ELF-1 (cell line): ENCODE results near the gene KPTN.
"Not testable (repeated sequence)": the region's sequence is repeated elsewhere in the genome, so short reads cannot be mapped to it uniquely, and the experiment has no call there.

Experiments
- DNase-seq: peaks from one replicate; pipeline ENCODE4 v3.0.0-alpha.2; 2016; ENCODE audit warnings: low read depth, low spot score

KPTN gene

DNA sequence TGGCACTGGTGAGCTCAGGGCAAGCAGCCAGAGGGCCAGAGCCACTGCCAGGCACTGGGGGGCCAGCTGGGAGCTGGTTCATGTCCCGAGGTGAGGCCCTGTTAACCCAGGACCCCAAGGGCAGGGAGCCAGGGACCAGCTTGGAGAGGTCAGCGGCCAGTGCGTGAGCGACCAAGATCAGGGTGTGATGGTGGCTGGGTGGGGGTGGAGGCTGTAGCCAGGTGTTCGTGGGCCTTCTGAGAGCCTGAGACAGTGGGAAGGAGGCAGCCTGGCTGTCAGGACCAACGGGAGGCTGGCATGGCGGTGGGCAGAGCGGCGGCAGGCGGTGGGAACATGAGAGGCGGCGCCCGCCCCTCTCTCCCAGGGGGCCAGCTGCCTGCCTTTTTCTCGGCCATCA, 8.1 kb upstream of the KPTN start:
- no peak for DNase-seq

DNA sequence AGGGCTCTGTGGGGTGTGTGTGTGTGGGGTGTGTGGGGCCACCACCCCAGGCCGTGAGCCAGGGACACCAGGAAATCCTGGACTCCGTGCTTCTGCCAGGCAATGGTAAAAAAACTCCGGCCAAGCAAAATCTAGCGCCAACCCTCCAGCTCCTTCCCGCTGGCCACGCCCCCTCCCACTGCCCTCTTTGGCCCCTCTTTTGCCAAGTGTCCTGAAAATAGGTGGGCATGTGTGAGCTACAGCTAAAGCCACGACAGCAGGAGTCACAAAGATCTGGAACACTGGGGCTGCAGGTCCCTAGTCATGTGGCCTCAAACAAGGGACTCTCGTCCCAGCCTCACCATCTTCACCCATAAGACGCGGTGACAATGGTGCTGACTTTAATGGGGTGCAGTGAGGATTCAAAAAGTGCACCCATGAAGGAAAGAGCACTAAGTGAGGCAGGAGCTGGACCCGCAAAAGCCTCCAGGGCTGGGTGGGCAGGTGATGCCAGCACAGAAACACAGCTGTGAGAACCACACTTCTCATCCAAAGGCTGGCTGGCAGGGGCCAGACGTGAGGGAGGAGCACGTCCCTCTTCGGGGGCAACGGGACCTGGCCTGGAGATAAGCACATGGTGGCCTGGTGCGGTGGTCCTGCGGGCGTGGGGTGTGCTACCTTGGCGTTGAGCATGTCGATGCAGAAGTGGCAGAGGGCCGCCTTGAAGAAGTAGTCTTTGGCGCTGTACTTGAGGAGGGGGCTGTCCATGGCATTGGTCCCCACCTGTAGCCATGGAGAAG, 7.5 kb upstream of the KPTN start:
- no peak for DNase-seq

GRCh38 chr19:47490847-47491246, 6.8 kb upstream of the KPTN start:
- DNase-seq, result no peak

DNA sequence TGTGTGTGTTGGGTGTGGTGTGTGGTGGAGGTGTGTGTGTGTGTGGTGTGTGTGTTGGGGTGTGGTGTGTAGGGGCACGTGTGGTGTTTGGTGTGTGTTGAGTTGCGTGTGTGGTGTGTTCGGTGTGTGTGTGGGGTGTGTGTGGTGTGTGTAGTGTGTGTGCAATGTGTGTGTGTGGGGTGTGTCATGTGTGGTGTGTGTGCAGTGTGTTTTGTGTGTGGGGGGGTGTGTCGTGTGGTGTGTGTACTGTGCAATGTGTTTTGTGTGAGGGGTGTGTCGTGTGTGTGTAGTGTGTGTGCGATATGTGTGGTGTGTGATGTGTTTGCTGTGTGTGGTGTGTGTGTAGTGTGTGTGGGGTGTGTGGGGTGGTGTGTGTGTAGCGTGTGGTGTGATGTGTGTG, 6.0 kb upstream of the KPTN start:
- DNase-seq, result no peak

- DNase-seq, result no peak
Observed at GRCh38 chr19:47489072-47489914, 5.3 kb upstream of the KPTN start.

DNA sequence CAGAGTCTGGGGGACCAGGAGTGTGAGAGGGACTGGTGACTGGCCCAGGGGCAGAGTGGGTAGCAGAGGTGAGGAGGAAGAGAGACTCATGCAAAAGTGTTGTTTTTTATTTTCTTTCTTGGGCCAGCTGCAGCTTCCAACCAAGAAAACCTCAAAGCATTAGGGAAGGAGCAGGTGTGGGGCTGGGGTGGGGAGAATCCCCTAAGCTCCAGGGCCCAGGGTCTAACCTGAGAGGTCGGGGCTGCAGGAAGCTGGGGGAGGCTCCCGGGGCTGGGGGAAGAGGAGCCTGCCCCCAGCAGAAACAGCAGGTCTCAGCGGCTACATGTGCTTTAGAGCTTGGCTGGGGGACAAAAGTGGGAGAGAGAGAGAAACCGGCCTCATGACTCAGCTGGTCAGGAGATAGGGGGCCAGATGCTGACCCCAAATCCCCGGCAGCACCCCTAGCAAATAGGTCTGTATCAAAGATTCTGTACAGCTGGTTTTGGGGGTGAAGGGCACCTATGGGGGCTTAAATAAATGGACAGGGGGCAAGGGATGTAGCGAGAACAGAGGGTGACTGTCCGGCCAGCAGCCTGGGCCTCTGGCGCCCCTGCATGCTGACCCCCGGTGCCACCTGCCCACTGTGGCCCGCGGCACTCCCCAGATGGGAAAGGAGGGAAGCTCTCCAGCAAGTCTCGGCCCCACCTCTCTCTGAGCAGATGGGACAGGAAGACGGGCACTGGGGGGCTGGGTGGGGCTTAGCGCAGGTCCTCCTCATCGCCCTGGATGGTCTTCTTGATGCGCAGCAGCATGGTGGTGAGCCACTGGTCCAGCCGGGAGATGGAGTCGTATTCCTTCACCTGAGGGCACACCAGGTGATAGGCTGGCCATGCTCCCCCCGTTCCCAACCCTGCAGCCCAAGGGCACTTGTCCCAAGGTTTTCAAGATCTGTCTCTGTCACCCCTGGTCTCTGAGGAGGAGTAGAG, 3.8 kb upstream of the KPTN start:
- no peak for DNase-seq

GRCh38 chr19:47486900-47487299, 2.9 kb upstream of the KPTN start:
- DNase-seq, result no peak

GRCh38 chr19:47486220-47486619, 2.2 kb upstream of the KPTN start:
- DNase-seq, result not testable (repeated sequence)

DNA sequence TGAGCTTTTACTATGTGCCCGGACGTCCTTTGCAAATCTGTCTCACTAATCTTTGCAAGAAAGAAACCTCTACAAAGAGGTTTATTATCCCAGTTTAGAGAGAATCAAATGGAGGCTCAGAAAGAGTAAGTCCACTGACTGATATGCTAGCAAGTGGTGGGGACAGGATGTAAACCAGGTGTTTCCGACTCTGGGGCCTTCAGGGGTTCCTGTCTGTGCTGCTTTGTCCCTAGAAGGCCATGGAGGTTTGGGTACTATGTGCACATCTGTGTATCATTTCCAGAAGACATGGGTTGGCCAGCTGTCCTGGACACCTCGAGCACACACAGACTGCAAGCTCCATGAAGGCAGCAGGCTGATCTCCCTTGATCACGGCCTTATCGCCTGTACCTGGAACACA, 1.2 kb upstream of the KPTN start:
- no peak for DNase-seq

DNA sequence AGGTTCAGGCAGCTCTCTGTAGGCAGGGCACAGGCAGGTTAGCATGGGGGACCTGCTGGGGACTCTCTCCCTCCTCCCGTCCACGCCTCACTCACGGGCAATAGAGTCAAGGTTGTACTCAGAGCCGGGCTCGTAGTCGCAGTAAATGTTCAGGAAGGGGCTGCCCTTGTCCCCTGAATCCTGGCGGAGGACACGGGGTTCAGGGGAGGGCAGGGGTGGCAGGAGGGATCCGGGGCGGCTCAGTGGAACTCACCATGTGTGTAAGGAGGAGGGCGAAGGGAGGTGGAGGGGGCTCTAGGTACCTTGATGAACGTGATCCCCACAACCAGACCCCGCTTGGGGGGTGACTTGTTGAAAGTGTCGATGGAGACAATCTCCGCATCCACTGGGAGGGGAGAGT, 819 bp downstream of the KPTN start:
- no peak for DNase-seq

- DNase-seq, result no peak
Observed at GRCh38 chr19:47481460-47482052, 2.5 kb downstream of the KPTN start.

GRCh38 chr19:47480658-47481057, 3.4 kb downstream of the KPTN start:
- DNase-seq, result no peak

DNA sequence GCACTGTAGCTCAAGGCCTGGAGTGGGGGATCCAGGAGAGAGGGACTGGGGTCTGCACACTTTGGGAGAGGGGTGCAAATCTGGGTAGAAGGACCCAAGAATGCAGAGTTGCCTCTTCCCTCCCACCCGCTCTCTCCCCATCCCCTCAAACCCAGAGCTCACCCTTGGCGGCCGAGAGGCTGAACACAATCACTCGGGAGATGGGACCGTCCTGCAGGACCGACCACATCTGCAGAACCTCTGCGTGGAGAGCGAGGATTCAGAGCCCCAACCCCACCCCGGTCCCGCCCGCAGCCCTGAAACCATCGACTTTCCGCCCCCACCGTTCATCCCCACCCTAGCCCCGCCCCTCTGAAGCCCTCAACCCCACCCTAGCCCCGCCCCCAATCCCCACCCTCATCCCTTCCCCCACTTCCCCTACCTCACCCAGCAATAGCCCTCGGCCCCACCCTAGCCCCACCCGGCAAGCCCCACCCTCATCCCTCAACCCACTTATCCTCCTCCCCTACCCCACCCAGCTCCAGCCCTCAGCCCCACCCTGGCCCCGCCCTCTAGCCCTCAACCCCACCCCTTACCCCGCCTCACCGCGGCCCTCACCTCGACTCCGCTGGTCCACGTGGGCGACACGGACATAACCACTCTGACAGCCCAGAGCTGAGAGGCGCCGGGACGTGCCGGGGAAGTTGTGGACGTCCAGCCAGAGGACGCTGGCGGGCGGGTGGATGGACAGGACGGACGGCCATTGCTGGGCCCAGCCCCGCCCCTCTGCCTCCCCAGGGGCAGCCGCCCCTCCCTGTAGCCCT, 4.1 kb downstream of the KPTN start:
- peak; percentile 47 for DNase-seq

DNA sequence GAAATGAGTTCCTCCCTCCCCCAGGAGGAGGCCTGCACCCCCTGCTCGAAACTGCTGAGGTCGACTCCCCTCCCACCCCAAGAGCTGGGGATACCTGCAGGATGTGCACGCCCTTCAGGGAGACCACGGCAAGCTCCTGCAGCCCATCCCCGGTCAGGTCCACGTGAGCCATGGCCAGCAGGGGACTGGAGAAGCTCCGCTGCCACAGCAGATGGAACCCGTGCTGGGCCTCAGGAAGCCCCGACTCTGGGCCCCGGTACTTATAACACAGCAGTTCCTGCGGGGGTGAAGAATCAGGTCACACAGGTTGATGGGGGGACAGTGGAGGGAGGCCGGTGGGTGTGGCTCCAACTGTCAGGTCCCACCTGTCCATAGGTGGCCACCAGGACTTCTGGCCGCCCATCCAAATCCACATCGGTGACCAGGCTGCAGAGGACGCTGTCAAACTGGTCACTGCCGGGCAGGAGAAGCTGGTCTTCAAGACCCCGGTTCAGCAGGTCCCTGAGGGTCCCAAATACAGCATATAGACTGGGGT, 7.5 kb downstream of the KPTN start:
- no peak for DNase-seq

DNA sequence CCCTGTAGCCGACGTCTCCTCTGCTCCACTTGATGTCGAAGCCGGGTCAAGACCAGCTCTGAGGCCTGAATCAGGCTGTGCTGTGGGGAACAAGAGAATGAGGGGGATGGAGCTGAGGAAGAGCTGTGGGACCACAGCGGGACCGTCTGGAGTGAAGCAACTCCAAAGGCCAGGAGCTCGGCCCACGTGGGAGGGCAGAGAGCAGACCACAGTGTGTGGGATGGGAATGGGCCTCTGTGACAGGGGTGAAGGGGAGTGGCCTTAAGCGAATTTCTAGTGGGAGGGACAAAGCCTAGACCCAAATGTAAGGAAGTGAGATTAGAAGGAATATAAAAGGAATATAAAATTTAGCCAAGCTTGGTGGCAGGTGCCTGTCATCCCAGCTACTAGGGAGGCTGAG, 8.6 kb downstream of the KPTN start:
- DNase-seq, result no peak

GRCh38 chr19:47473336-47473735, 10.7 kb downstream of the KPTN start:
- DNase-seq, result no peak

GRCh38 chr19:47471733-47472457, 12.1 kb downstream of the KPTN start, which contains the start of gene SLC8A2:
Gene SLC8A2 (minus strand): TSS chr19:47471893. CDS start chr19:47466403, 5,490 bp downstream.
- peak; percentile 90 for DNase-seq

DNA sequence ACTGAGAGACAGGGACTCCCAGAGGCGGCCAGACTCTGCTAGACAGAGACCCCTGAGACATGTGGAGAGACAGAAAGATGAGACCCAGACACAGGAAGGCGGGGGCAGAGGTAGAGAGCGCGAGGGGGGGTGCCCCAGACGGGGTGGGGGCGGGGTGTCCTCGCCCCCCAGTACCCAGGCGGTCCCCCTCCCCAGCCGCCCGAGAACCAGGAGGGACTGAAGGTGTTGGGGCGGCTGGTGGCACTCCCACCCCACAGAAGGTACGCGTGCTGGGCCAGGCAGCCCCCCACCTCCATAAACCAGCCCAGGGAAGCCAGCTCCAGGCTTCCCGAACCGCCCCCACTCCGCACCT, 12.7 kb downstream of the KPTN start:
- DNase-seq, result no peak

GRCh38 chr19:47470447-47471195, 13.4 kb downstream of the KPTN start:
- DNase-seq, result no peak
